PC-9 (cell line): ENCODE measurements around the gene TAF4. TPM values are rescaled to one million over a fixed set of nuclear protein-coding genes. Genes with fewer than 3 reads are reported as not detected.
"Not testable (repeated sequence)": the region's sequence is repeated elsewhere in the genome, so short reads cannot be mapped to it uniquely, and the experiment has no call there.

ENCODE experiments used
- BruUV-seq: library from RNA; stranded (reverse); fragments of 400-500 nt; replicated peaks from 2 replicates; lab custom pipeline; 2021; lab: Mats Ljungman, UMichigan
- CTCF ChIA-PET: fragments of 300-600 bp; sonication (Branson Sonifier 250); formaldehyde crosslinking; loops from one replicate; lab custom pipeline; 2022; ENCODE audit warnings: antibody characterized with exemption; lab: Charles Lee
- POLR2A ChIA-PET: fragments of 300-600 bp; sonication (Branson Sonifier 250); formaldehyde crosslinking; loops from one replicate; lab custom pipeline; 2022; ENCODE audit warnings: antibody characterized with exemption; ENCODE audit not compliant: unreplicated experiment; lab: Charles Lee
- DNase-seq, 2 experiments: peaks; one replicate each; pipeline versions ENCODE4 v3.0.0 to v3.0.0-alpha.2; 2015 to 2022; ENCODE audit warnings: mixed read lengths in 1 of 2
- H2AFZ ChIP-seq: fragments of 200-600 bp; sonication (generic); 2 replicates; pipeline ENCODE4 v1.8.1; 2017; ENCODE audit warnings: antibody characterized with exemption
- H3F3A ChIP-seq: fragments of 200-600 bp; sonication (generic); 2 replicates; pipeline ENCODE4 v1.8.1; 2017; ENCODE audit warnings: antibody characterized with exemption, mild to moderate bottlenecking, low read depth; ENCODE audit not compliant: insufficient read depth
- H3K27ac ChIP-seq: fragments of 200-600 bp; sonication (generic); 2 replicates; pipeline ENCODE4 v1.6.1; 2016; ENCODE audit warnings: mixed run types
- H3K27me3 ChIP-seq: fragments of 200-600 bp; sonication (generic); 2 replicates; pipeline ENCODE4 v1.6.1; 2016; ENCODE audit warnings: low read depth, mixed run types; ENCODE audit not compliant: insufficient read depth
- H3K36me3 ChIP-seq: fragments of 200-600 bp; sonication (generic); 2 replicates; pipeline ENCODE4 v1.6.1; 2016; ENCODE audit warnings: low read depth, mixed run types
- H3K4me1 ChIP-seq: fragments of 200-600 bp; sonication (generic); replicated peaks from 2 replicates; pipeline ENCODE4 v1.6.1; 2016; ENCODE audit warnings: mixed run types; ENCODE audit not compliant: insufficient read depth
- H3K4me2 ChIP-seq: fragments of 200-600 bp; sonication (generic); 2 replicates; pipeline ENCODE4 v1.6.1; 2017; ENCODE audit warnings: mixed run types
- H3K4me3 ChIP-seq: fragments of 200-600 bp; sonication (generic); 2 replicates; pipeline ENCODE4 v1.6.1; 2016; ENCODE audit warnings: mixed run types
- H3K79me2 ChIP-seq: fragments of 200-600 bp; sonication (generic); 2 replicates; pipeline ENCODE4 v1.6.1; 2017; ENCODE audit warnings: low read depth, mixed run types
- H3K9me2 ChIP-seq: fragments of 200-600 bp; sonication (generic); 2 replicates; pipeline ENCODE4 v1.8.1; 2017; ENCODE audit warnings: mild to moderate bottlenecking; ENCODE audit not compliant: insufficient read depth
- H3K9me3 ChIP-seq: fragments of 200-600 bp; sonication (generic); 2 replicates; pipeline ENCODE4 v1.8.1; 2016; ENCODE audit warnings: low read depth; ENCODE audit not compliant: insufficient read depth
- H4K20me1 ChIP-seq: fragments of 200-600 bp; sonication (generic); 2 replicates; pipeline ENCODE4 v1.8.1; 2017; ENCODE audit not compliant: insufficient read depth
- EZH2 ChIP-seq: fragments of 200-600 bp; sonication (generic); IDR thresholded peaks from 2 replicates; pipeline ENCODE4 v1.8.0; 2017; ENCODE audit warnings: antibody characterized with exemption, low read depth
- intact Hi-C: fragments of 100-400 bp; cut with micrococcal nuclease; formaldehyde crosslinking; loops from one replicate; pipeline ENCODE4 v1.10.0; 2022; ENCODE audit not compliant: unreplicated experiment
- total RNA-seq: library from RNA; stranded (reverse); gene quantifications from 2 replicates; pipeline ENCODE4 v1.2.3, GENCODE V29; 2021
- TF ChIP-seq, protein P1 (sequence below): fragments of 200-600 bp; sonication (generic); conservative IDR thresholded peaks from 2 replicates; pipeline ENCODE4 v1.6.1; 2017; ENCODE audit warnings: mixed run types, antibody characterized with exemption, mild to moderate bottlenecking, moderate library complexity

TAF4 gene
- total RNA-seq, 1 experiment from 2014 or later: 32.5 TPM

DNA sequence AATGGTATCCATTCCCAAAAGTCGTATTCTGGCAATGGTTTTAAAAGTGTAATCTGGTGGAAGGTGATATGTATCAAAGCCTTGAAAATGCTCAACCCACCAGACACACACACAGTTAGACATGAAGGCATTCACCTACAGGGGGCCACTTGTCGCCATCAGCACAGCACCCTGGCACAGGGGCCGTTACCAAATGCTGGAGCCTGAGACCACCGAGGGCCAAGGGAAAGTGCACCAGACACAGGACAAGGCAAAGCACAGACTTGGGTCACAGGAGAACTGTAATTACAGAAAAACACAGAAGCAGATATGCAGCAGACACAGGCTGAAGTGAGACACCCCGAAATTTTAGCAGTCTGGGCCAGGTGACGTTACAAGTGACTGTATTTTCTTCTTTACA lies 9.3 kb downstream of the TAF4 start:
- Histone ChIP-seq H3K27ac (no peak overlapping the region), H3K79me2 (peaks cover 81% of the 10 kb centered on the region), H3K36me3 (no peaks in the 10 kb centered on the region), H2AFZ (no peak overlapping the region), H3K4me3 (no peak overlapping the region), H3K4me2 (no peak overlapping the region), H3K27me3 (no peaks in the 10 kb centered on the region), H3K9me3 (no peaks in the 10 kb centered on the region), H3F3A (no peaks in the 10 kb centered on the region), H3K4me1 (no peaks in the 10 kb centered on the region), H3K9me2 (no peaks in the 10 kb centered on the region), H4K20me1 (peaks cover 52% of the 10 kb centered on the region)
- intact Hi-C loops: no loop called here
- no peak for DNase-seq
- no peak for TF ChIP-seq EZH2
- TF ChIP-seq, protein P1, sequence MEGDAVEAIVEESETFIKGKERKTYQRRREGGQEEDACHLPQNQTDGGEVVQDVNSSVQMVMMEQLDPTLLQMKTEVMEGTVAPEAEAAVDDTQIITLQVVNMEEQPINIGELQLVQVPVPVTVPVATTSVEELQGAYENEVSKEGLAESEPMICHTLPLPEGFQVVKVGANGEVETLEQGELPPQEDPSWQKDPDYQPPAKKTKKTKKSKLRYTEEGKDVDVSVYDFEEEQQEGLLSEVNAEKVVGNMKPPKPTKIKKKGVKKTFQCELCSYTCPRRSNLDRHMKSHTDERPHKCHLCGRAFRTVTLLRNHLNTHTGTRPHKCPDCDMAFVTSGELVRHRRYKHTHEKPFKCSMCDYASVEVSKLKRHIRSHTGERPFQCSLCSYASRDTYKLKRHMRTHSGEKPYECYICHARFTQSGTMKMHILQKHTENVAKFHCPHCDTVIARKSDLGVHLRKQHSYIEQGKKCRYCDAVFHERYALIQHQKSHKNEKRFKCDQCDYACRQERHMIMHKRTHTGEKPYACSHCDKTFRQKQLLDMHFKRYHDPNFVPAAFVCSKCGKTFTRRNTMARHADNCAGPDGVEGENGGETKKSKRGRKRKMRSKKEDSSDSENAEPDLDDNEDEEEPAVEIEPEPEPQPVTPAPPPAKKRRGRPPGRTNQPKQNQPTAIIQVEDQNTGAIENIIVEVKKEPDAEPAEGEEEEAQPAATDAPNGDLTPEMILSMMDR: no peak
- ChIA-PET CTCF (no interaction called here), POLR2A (no interaction called here)
- BruUV-seq: no TSS peak

DNA sequence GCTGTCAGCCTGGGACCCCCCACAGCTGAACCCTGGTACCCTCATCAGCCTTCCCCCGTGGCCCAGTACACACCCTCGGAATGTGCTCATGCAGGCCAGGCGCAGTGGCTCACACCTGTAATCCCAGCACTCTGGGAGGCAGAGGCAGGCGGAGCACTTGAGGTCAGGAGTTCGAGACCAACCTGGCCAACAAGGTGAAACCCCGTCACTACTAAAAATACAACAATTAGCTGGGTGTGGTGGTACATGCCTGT lies 9.9 kb downstream of the TAF4 start:
- CTCF ChIA-PET, intact Hi-C loops, POLR2A ChIA-PET, H3K36me3 ChIP-seq, H3K4me1 ChIP-seq, H3K27ac ChIP-seq, H3K9me3 ChIP-seq, H2AFZ ChIP-seq, H3K27me3 ChIP-seq, H3K4me3 ChIP-seq, H3K9me2 ChIP-seq, DNase-seq, BruUV-seq, H3K4me2 ChIP-seq, H3F3A ChIP-seq: not testable (repeated sequence)
- H3K79me2 ChIP-seq: peaks cover 77% of the 10 kb centered on the region
- H4K20me1 ChIP-seq: peaks cover 56% of the 10 kb centered on the region

DNA sequence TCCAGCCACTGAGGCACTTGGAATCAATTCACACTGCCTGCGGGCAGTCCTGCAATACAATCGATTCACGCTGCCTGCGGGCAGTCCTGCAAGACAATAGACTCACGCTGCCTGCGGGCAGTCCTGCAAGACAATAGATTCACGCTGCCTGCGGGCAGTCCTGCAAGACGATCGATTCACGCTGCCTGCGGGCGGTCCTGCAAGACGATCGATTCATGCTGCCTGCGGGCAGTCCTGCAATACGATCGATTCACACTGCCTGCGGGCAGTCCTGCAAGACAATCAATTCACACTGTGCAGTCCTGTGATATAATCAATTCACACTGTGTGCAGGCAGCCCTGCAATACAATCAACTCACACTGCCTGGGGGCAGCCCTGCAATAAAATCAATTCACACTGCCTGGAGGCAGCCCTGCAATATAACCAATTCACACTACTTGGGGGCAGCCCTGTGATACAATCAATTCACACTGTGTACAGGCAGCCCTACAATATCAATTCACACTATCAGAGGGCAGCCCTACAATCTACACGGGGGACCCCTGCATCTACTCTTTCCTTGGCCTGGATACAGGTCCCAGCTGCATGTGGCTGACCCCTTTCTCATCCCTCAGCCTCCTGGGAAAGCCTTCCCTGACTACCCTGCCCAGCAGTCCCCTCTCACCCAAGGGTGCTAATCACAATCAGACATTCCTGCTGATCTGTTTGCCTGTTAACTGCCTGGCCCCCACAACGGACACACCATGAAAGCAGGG lies 10.4 kb downstream of the TAF4 start:
- POLR2A ChIA-PET: no interaction called here
- peaks cover 60% of the 10 kb centered on the region for H4K20me1 ChIP-seq

More for the DNA sequence above, 10.4 kb downstream of the TAF4 start:
- BruUV-seq: no TSS peak
- H3K36me3 ChIP-seq: no peaks in the 10 kb centered on the region
- H2AFZ ChIP-seq: no peak overlapping the region
- no peaks in the 10 kb centered on the region for H3K4me1 ChIP-seq
- H3K4me2 ChIP-seq: no peak overlapping the region
- no peaks in the 10 kb centered on the region for H3K9me2 ChIP-seq
- TF ChIP-seq, protein P1: no peak
- no peak for TF ChIP-seq EZH2
- no peak overlapping the region for H3K4me3 ChIP-seq
- intact Hi-C loops: no loop called here
- no peaks in the 10 kb centered on the region for H3F3A ChIP-seq
- no peak for DNase-seq
- CTCF ChIA-PET: interaction anchor here (0.6 kb wide), 1 partner anchor 73 kb away, joined by 3 read pairs; no protein-coding TSS in a partner anchor
- no peaks in the 10 kb centered on the region for H3K9me3 ChIP-seq
- H3K79me2 ChIP-seq: peaks cover 75% of the 10 kb centered on the region
- no peak overlapping the region for H3K27ac ChIP-seq
- no peaks in the 10 kb centered on the region for H3K27me3 ChIP-seq
